Stimulated activated CD8-positive, alpha-beta memory T cell treated with anti-CD3 and anti-CD28 coated beads, Interleukin-4, amount 100 ng/mL, for 4 hours (primary cell): ENCODE data around the gene CEP44.
"Not testable (repeated sequence)": the region's sequence is repeated elsewhere in the genome, so short reads cannot be mapped to it uniquely, and the experiment has no call there.

Experiments
- DNase-seq, 2 donors: peaks; one replicate each; pipeline ENCODE4 v3.0.0-alpha.2; 2020; ENCODE audit warnings: low read depth in 2 of 2, low spot score in 1 of 2

CEP44 gene

DNA sequence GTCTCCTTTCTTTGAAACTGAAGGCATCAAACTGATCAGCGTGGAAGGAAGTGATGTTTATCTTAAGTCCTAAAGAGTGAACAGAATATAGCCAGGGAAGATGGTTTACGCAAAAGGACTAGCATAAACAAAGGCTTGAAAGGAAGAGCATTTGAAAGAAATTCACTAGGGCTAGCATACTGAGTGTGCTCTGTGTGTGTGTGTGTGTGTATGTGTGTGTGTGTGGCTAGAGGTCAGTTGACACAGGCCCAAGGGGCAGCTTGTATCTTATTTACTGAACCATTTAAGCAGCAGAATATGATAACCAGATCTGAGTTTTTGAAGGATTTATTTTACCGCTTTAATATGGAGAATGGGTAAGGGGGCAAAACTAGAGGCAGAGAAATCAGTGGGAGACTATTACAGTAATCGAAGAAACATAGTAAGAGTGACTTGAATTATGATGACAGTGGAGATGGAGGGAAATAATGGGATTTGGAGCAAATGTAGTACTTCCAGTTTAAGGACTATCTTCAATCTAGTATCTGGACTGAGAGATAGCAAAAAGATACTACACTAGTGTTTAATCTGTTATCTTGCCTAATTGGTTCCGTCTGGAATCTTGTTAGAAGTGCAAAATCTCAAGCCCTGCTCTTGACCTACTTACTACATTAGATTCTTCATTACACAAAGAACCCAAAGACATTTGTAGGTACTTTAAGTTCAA, 36.9 kb downstream of the CEP44 start:
- no peak for DNase-seq

DNA sequence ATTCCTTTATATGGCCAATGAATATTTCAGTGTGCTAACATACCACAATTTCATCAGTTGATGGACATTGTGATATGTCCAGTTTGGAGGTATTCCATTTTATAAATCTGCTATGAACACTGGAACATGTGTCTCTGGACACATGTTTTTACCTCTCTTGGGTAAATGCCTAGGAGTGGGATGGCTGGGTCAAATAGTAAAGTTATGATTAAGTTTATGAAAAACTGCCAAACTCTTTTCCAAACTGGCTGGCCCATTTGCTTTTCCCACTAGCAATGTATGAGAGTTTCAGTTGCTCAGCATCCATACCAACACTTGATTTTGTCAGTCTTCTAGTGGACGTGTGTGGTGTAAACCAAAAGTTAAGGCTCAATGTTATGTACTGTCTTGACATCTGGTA, 40.5 kb downstream of the CEP44 start:
- DNase-seq, result no peak

DNA sequence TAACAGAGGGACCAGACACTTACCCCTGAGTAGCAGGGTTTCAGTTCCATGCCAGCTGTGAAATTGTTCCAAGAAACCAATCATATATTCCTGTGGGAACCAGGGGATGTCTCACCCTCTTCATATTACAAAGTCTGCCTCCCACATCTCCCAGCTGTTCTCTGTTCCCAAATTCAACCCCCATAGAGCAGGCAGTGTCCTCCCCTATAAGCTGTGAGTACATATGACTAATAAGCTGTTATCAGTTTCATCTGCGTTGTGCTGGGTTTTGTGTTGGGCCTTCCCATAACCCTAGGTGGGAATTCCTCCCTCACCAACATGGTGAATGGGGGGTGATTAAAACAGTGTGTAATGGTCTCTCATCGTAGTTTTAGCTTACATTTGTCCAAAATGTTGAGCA, 41.0 kb downstream of the CEP44 start:
- DNase-seq, result no peak

DNA sequence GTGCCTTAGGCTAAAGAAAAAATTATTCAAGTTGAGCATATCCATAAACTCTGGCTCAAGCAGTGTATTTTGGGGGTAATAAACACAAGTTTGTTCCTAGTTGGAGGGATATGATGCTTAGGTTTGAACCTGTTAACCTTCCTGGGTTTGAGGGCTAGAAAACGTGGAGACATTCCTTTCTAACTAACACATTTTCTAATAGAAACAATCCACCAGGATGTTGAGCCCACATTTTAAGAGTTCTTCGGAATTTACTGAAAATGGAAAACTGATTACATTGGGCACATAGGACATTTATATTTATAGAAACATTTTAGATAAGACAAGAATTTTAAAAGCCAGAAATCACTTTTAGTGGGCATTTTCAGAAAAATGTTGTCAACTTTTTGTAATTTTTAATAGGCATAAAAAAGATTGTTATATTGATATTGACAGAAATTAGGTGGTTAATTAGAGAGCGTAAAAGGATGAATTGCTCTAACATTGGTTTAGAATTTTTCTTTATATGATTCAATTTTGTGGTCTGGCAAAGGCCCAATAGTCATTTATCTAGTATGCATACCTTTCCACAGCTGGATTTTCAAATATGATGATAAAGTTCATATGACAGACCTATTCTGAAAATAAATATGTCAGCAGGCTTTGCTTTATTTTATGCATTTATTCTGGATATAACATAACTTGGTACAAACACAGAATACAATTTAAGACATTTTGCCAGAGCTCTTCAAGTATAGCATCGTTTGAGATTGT, 49.2 kb downstream of the CEP44 start:
- no peak for DNase-seq

DNA sequence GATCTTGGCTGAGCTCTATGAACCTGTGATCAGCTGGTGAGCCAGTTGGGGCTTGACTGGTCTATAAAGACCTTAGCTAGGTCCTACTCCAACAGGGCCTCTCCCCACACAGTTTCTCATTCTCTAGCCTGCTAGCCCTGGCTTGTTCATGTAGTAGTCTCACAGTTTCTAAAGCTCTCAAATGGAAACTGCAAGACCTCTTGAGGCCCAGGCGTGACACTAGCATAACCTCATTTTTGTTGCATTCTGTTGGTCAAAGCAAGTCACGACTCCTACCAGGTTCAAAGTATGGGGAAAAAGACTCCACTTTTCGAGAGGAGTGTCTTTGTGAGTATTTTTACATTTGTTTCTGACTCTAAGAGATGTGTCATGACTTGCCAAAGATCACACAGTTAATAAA, 50.9 kb downstream of the CEP44 start:
- no peak for DNase-seq

DNA sequence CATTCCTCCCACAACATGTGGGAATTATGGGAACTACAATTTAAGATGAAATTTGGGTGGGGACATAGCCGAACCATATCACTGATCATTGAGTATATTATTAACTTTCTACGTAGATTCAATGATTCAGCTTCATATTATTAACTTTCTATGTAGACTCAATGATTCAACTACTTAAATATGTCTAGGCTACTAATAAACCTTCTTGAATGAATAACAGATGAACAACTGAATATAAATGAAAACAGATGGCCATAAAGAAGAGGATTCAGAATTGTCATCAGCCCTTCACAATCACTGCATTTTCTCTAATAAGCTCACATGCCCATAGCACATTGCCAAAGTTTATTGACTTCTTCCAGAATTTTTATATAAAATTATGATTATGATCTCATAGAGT, 57.0 kb downstream of the CEP44 start:
- DNase-seq, result no peak

DNA sequence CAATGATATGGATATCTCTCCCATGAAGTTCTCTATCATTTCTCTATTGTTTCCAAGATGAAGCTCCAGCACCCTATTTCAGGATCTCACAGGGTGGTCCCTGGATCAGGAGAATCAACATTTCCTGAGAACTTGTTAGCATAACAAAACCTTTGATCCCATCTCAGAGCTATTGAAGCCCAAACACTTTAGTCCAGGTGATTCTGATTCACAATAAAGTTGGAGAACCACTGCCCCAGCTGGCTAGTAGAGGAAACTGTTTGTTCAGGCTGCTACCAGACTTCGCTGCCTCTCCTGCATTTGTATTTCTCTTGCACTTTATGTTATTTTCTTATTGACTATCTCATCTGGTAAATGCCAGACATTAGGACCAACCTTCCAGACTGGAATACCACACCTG, 65.4 kb downstream of the CEP44 start:
- no peak for DNase-seq

DNA sequence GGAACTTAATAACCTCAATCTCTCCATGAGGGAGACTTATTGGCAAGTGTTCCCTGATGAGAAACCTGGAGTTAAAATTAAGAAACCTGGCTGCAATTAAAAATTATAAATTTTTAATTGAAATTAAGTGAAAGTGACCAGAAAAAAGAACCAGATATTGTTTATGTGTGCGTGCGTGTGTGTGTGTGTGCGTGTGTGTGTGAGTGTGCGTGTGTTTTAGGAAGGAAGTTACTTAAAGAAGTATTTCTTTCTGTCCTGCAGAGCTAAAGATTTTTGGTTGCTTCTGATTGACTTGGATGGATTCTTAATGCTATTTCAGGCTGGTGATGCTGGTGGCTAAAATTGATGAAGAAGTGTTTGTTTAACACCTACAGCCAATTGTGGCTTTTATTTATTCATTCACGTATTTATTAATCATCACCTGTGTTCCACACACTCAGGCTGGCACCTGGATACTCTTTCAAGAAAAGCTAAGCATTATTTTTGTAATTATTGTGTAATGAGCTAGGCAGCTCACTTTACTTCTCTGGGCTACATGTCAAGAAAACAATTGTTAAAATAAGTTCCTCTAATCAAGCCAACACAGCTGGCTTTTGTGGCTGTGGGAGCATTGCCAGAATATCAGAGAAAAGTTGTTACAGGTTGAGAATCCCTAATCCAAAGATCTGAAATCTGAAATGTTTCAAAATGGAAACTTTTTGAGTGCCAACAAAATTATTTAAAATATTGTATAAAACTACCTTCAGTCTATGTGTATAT, 68.5 kb downstream of the CEP44 start:
- no peak for DNase-seq

DNA sequence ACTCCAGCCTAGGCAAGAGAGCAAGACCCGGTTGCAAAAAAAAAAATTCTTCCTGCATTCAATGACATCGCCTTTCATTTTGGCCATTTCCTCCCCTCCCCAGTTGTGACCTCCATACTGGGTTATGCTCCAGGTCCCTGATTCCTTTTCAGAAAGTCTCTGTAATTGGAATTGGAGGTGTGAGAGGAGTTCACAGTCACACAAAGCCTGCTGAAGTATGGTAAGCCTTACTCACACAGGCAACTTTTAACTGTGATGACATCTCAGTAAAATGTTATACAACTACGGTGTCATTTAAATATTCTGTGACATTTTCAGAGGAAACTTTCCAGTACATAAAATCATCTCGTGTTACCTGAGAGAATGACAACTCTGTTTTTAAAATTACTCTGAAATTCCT, 73.6 kb downstream of the CEP44 start:
- no peak for DNase-seq

DNA sequence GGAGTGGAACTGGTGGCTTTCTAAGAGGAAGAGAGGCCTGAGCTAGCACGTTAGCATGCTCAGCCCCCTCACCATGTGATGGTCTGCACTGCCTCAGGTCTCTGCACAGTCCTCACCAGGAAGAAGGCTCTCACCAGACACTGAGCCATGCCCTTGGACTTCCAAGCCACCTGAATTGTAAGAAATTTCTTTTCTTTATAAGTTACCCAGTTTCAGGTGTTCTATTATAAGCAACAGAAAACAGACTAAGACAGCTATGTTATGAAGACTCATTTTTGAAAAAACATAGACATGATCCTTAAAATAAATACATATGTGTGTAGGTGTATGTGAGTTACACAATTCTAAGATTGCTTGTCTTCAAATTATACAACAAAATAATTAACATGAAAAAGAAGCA, 74.7 kb downstream of the CEP44 start:
- no peak for DNase-seq

DNA sequence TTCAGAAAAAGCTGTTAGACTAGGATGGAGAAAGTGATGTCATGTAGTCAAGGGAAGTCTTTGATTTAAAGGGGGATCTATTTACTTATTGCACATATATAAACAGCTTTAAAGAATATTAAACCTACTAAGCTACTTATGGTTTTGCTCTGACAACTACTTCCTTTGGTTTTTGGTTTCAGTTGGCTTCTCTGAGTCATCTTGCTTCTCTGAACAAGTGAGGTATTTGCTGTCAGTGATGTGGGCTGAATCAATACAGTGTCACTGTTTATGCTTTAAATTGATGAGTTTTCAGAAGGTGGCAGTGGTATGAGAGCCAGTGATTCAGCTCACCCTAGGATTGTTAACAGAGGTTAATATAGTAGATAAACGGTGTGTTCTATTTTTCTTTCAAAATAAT, 75.1 kb downstream of the CEP44 start:
- no peak for DNase-seq

DNA sequence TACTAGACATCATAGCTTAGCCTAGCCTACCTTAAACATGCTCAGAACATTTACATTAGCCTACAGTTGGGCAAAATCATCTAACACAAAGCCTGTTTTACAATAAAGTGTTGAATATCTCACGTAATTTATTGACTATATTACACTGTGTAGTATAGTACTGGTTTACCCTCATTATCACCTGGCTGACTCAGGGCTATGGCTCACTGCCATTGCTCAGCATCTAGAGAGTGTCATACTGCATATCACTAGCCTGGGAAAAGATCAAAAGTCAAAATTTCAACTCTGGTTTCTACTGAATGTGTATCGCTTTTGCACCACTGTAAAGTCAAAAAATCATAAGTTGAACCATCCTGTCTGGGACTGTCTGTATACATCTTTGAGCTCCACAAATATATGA, 78.6 kb downstream of the CEP44 start:
- DNase-seq, result no peak

DNA sequence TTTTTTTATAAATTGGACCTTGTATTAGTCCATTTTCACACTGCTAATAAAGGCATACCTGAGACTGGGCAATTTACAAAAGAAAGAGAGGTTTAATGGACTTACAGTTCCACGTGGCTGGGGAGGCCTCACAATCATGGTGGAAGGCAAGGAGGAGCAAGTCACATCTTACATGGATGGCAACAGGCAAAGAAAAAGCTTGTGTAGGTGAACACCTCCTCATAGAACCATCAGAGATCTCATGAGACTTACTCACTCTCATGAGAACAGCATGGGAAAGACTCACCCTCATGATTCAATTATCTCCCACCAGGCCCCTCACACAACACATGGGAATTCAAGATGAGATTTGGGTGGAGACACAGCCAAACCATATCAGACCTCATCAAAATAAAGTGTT, 80.1 kb downstream of the CEP44 start:
- not testable (repeated sequence) for DNase-seq

DNA sequence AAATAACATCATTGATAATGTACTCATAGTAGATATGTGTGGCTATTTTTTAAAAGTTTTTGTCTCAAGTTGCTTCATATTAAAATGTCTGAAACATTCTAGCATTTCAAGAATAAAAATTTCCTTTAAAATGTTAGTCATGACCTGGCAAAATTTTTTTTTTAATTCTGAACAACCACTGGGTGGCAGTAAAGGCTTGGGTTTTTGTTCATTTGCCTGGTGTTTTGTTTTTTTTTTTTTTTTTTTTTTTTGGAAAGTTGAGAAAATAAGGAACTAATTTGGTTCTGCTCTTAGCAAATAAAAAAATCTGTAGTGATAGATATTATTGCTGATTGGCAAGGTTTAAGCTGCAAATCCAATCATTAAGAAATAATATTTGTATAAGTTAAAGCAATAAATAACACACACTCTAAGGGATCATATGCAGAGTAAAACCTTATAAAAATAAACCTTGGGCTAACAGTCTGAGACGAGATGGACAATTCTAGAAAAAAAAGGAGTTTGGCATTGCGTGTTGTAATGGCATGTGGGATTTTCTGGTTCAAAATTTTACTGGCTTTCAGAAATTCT, 81.4 kb downstream of the CEP44 start:
- DNase-seq, result no peak

DNA sequence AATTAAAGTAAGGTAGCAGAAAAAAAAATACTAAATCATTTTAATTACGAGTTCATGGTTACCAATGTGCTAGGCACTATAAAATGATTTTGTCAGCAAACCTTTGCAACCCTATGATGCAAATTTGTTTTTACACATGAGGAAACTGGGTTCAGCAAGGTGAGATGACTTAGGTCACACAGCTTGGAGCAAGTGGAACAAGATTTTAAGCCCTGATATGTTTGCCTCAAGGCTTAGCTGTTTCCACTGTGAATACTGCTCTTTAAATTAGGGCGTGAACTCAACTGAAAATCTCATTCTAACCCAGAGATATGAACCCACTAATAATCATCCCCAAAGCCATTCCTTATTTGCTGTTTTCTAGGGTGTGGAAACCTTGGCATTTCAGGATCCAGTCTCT, 86.3 kb downstream of the CEP44 start:
- DNase-seq, result no peak

DNA sequence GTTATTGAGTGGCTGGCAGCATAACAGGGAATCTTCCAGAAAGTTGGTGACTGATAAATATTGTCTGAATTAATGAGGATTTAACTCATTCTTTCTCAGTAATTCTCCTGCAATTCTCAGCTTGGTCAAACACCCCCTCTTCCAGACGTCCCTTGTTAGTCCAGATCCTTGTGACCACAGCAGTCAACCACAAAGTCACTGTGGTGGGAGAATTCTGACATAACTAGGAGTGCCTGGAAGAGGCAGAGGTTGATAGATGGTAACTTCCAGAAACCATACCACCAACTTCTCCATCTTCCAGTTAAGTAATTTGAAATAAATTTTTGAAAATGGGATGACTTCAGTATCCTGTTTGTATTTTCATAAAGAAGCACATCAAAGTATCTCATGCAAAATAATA, 90.1 kb downstream of the CEP44 start:
- no peak for DNase-seq

DNA sequence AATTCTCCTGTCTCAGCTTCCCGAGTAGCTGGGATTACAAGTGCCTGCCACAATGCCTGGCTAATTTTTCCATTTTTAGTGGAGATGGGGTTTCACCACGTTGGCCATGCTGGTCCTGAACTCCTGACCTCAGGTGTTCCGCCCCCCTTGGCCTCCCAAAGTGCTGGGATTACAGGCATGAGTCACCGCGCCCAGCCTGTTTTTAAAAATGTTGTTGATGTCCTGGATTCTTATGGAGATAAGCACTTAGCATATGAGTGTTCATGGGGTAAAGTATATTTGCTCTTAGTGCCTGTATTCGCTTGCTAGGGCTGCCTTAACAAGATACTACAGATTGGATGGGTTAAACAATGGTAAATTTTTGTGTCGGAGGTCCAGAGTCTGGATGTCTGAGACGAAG, 91.7 kb downstream of the CEP44 start:
- DNase-seq, result no peak

DNA sequence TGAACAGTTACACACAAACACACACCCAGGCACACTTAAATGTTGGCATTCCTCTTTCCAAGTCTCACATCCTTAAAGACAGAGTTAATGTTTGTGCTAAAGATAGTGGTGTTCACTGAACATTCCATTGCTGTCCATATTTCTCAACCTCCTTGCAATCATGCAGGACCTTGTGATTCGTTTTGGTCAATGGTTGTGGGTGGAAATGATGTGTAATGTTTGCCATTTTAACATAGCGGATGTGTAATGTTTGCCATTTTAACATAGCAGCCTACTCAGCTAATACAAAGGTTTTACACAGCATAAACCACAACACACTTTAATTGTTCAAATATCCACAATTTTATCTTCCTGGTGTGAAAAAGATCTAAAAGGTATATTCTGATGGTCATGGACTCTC, 93.9 kb downstream of the CEP44 start:
- DNase-seq, result no peak

DNA sequence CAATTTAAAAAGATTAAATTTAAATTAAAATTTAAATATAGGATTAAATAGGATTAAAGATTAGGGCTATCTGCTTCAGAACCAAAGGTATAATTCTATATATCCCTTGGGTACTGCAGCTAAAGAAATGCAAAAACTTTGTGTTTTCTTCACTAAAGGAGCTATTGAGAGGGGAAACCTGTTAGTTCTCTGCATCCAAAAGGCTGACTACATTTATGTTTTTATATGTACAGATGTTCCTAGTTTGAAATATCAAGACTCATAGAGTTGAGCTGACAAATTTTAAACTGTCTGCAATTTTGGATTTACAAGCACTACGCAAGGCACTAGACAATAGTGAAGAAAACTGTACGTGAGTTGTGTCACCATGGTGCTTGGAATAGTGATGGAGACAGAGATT, 95.2 kb downstream of the CEP44 start:
- no peak for DNase-seq

DNA sequence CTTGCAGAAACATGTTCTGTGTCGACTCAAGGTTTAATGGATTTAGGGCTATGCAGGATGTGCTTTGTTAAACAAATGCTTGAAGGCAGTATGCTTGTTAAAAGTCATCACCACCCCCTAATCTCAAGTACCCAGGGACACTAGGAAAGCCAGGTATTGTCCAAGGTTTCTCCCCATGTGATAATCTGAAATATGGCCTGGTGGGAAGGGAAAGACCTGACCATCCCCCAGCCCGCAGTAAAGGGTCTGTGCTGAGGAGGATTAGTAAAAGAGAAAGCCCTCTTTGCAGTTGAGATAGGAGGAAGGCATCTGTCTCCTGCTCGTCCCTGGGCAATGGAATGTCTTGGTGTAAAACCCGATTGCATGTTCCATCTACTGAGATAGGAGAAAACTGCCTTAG, 96.5 kb downstream of the CEP44 start:
- not testable (repeated sequence) for DNase-seq

DNA sequence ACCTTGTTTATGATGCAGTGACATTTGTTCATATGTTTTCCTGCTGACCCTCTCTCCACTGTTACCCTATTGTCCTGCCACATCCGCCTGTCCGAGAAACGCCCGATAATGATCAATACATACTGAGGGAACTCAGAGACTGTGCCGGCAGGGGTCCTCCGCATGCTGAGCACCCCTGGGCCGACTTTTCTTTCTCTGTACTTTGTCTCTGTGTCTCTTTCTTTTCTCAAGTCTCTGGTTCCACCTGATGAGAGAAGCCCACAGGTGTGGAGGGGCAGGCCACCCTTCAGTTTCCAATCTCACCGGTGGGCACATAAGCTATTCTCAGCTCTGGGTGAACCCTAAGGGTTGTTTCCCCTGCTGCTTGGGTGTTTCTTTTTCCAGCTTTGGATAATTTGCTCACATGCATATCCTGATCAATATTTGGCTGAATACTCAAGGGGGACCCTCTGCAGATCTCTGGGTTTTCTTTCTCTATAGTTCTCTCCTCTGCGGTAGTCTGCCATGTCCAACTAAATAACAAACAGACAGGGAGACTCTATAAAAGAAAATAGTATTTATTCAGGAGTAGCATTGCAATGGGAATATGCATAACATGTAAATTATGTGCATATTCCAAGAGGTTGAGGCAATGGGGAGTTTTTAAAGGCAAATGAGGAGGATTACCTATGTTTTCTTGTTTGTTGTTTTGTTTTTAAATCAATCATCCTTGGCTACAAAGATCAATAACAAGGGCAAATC, 97.2 kb downstream of the CEP44 start:
- DNase-seq, result no peak
